ENCODE measurements around the gene WDR35. TPM values are rescaled to one million over a fixed set of nuclear protein-coding genes. Genes with fewer than 3 reads are reported as not detected.

WDR35 gene
- total and polyA plus RNA-seq, 8 donors, result 2.6 to 7.2 (median 3.8) TPM

- 66 to 84% methylated on average over 3 of the region's 3 CpGs for WGBS, 2 donors
- H3K9me3 ChIP-seq, result no peaks in the 10 kb centered on the region
- no peak for ATAC-seq
- intact Hi-C loops (cut with DNase I), result no loop called here
- DNase-seq, result no peak
- H3K4me1 ChIP-seq, result no peaks in the 10 kb centered on the region
- no peak overlapping the region for H3K4me3 ChIP-seq
- H3K36me3 ChIP-seq, result no peaks in the 10 kb centered on the region
- TF ChIP-seq, protein P1, sequence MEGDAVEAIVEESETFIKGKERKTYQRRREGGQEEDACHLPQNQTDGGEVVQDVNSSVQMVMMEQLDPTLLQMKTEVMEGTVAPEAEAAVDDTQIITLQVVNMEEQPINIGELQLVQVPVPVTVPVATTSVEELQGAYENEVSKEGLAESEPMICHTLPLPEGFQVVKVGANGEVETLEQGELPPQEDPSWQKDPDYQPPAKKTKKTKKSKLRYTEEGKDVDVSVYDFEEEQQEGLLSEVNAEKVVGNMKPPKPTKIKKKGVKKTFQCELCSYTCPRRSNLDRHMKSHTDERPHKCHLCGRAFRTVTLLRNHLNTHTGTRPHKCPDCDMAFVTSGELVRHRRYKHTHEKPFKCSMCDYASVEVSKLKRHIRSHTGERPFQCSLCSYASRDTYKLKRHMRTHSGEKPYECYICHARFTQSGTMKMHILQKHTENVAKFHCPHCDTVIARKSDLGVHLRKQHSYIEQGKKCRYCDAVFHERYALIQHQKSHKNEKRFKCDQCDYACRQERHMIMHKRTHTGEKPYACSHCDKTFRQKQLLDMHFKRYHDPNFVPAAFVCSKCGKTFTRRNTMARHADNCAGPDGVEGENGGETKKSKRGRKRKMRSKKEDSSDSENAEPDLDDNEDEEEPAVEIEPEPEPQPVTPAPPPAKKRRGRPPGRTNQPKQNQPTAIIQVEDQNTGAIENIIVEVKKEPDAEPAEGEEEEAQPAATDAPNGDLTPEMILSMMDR (IDR thresholded peaks at IDR 0.05), result no peak
- FAIRE-seq, result no peak
- H3K27ac ChIP-seq, result no peak overlapping the region
- H3K27me3 ChIP-seq, result no peaks in the 10 kb centered on the region
These were observed 99.8 kb downstream of the WDR35 start for GRCh38 chr2:19890104-19890503.

GRCh38 chr2:19888831-19889230 is 101.1 kb downstream of the WDR35 start:
- no peaks in the 10 kb centered on the region for H3K4me1 ChIP-seq
- ATAC-seq (no peak), FAIRE-seq (no peak), DNase-seq (no peak)
- no peak overlapping the region for H3K4me3 ChIP-seq
- H3K27me3 ChIP-seq, result no peaks in the 10 kb centered on the region
- no peaks in the 10 kb centered on the region for H3K9me3 ChIP-seq
- intact Hi-C loops (cut with DNase I), result no loop called here
- WGBS, 2 donors, result 97% methylated on average over 4 of the region's 4 CpGs
- H3K36me3 ChIP-seq, result no peaks in the 10 kb centered on the region
- TF ChIP-seq, protein P1 (IDR thresholded peaks at IDR 0.05), result no peak
- H3K27ac ChIP-seq, result no peak overlapping the region

GRCh38 chr2:19887510-19887909 is 102.4 kb downstream of the WDR35 start:
- ATAC-seq (peak in 1 of 4 donors; percentile 14), FAIRE-seq (no peak), DNase-seq (no peak)
- H3K4me1 ChIP-seq, result no peaks in the 10 kb centered on the region
- H3K27me3 ChIP-seq, result no peaks in the 10 kb centered on the region
- no peak overlapping the region for H3K27ac ChIP-seq
- TF ChIP-seq, protein P1 (IDR thresholded peaks at IDR 0.05), result no peak
- intact Hi-C loops (cut with DNase I), result no loop called here
- 81 to 85% methylated on average over 7 of the region's 7 CpGs for WGBS, 2 donors
- no peaks in the 10 kb centered on the region for H3K9me3 ChIP-seq
- H3K4me3 ChIP-seq, result no peak overlapping the region
- no peaks in the 10 kb centered on the region for H3K36me3 ChIP-seq

DNA sequence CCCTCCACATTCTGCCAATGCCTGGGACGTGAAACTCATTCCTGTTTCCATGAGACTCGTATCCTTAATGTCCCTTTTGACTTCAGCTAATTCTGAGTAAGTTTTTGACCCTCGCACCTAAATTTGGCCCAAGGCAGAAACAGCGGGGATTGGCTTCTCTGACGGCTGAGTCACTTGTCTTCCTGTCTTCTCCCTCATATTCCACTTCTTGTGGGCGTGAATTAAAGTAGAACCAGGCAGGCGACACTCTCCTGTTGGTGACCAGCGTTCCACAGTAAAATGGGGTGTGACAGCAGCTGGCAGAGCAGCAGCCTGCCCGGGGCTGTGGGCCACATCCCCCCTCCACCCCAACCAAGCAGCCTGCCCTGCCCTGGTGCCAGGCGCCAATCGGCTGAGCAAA is 103.6 kb downstream of the WDR35 start:
- intact Hi-C loops (cut with DNase I), result no loop called here
- H3K4me1 ChIP-seq, result no peaks in the 10 kb centered on the region
- H3K36me3 ChIP-seq, result no peaks in the 10 kb centered on the region
- H3K4me3 ChIP-seq, result no peak overlapping the region
- ATAC-seq (no peak), FAIRE-seq (no peak), DNase-seq (no peak)
- 74 to 89% methylated on average over 11 of the region's 11 CpGs for whole genome bisulfite sequencing, 2 donors
- H3K27ac ChIP-seq, result no peak overlapping the region
- no peaks in the 10 kb centered on the region for H3K27me3 ChIP-seq
- TF ChIP-seq, protein P1 (IDR thresholded peaks at IDR 0.05), result no peak
- no peaks in the 10 kb centered on the region for H3K9me3 ChIP-seq

- Histone ChIP-seq H3K4me1 (no peaks in the 10 kb centered on the region), H3K27me3 (no peaks in the 10 kb centered on the region), H3K9me3 (no peaks in the 10 kb centered on the region), H3K27ac (no peak overlapping the region), H3K36me3 (no peaks in the 10 kb centered on the region), H3K4me3 (no peak overlapping the region)
- 70 to 84% methylated on average over 7 of the region's 7 CpGs for WGBS, 2 donors
- ATAC-seq (no peak), FAIRE-seq (no peak), DNase-seq (no peak)
- intact Hi-C loops (cut with DNase I), result no loop called here
- TF ChIP-seq, protein P1 (IDR thresholded peaks at IDR 0.05), result no peak
These were observed 104.1 kb downstream of the WDR35 start for GRCh38 chr2:19885791-19886190.

Measured in pancreas (tissue), 10 donors.